Upper lobe of left lung (tissue), 4 donors: ENCODE measurements around the gene F7.

ENCODE experiments used
- POLR2A ChIP-seq, 4 donors: fragments of 450-650 bp; IDR thresholded peaks; one replicate each; pipeline ENCODE4 v1.5.1; 2016 to 2017; ENCODE audit warnings: antibody characterized with exemption in 4 of 4, mild to moderate bottlenecking in 2 of 4
- POLR2AphosphoS5 ChIP-seq, 2 donors: sonication (generic); formaldehyde crosslinking; IDR thresholded peaks; one replicate each; pipeline ENCODE4 v1.5.1; 2017; ENCODE audit warnings: antibody characterized with exemption in 2 of 2
- TF ChIP-seq, protein P1 (sequence below), 6 experiments: fragments of 450-650 bp in 4 of 6; fragments of 200-600 bp in 2 of 6; sonication (generic) in 2 of 6; IDR thresholded peaks; one replicate each; pipeline ENCODE4 v1.5.1; 2016 to 2019; ENCODE audit warnings: antibody characterized with exemption in 6 of 6

DNA sequence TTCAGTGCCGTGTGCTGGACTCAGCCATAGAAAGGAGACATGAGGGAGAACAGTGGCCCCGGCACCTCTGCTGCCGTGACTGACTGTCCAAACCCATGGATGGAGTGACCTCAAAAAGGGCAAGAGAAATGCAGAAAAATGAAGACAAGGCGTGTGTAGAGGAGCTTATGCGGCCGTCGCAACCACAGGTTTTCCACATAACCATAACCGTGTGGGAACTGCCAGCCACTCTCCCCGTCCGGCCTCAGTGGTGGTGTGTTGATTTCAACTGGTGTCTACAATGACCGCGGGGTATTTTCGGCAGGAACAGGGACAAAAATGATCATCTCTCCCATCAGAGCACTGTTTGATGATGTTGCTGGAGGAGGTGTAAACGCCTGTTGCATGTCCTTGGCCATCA is 42.9 kb upstream of the F7 start:
- TF ChIP-seq POLR2AphosphoS5 (IDR thresholded peaks at IDR 0.05): no peak
- TF ChIP-seq, protein P1, sequence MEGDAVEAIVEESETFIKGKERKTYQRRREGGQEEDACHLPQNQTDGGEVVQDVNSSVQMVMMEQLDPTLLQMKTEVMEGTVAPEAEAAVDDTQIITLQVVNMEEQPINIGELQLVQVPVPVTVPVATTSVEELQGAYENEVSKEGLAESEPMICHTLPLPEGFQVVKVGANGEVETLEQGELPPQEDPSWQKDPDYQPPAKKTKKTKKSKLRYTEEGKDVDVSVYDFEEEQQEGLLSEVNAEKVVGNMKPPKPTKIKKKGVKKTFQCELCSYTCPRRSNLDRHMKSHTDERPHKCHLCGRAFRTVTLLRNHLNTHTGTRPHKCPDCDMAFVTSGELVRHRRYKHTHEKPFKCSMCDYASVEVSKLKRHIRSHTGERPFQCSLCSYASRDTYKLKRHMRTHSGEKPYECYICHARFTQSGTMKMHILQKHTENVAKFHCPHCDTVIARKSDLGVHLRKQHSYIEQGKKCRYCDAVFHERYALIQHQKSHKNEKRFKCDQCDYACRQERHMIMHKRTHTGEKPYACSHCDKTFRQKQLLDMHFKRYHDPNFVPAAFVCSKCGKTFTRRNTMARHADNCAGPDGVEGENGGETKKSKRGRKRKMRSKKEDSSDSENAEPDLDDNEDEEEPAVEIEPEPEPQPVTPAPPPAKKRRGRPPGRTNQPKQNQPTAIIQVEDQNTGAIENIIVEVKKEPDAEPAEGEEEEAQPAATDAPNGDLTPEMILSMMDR (IDR thresholded peaks at IDR 0.05): no peak
- TF ChIP-seq POLR2A (IDR thresholded peaks at IDR 0.05): no peak
